HCT116 (cell line): ENCODE results near the gene RBMY1B. TPM values are rescaled to one million over a fixed set of nuclear protein-coding genes. Genes with fewer than 3 reads are reported as not detected.
"Not testable (repeated sequence)": the region's sequence is repeated elsewhere in the genome, so short reads cannot be mapped to it uniquely, and the experiment has no call there.

ENCODE experiments used
- ATAC-seq: fragments of 200-7000 bp; cut with Tn5 transposase; 2 replicates; pipeline ENCODE4 v1.9.1; 2020; ENCODE audit warnings: mild to moderate bottlenecking, moderate library complexity
- Bru-seq: library from RNA; stranded (reverse); fragments of 400-500 nt; gene quantifications from one replicate; lab custom pipeline; 2021; lab: Mats Ljungman, UMichigan
- BruChase-seq, 2 experiments: library from RNA; stranded (reverse); fragments of 400-500 nt; gene quantifications; one replicate each; lab custom pipeline; 2021; lab: Mats Ljungman, UMichigan
- BruUV-seq: library from RNA; stranded (reverse); fragments of 400-500 nt; replicated peaks from 2 replicates; lab custom pipeline; 2021; lab: Mats Ljungman, UMichigan
- CTCF ChIA-PET: fragments of 300-600 bp; sonication (Branson Sonifier 250); formaldehyde crosslinking; loops from one replicate; lab custom pipeline; 2021; ENCODE audit warnings: antibody characterized with exemption; lab: Charles Lee
- POLR2A ChIA-PET: fragments of 300-600, 350-600 bp; sonication (Branson Sonifier 250); formaldehyde crosslinking; loops from one replicate; lab custom pipeline; 2021; ENCODE audit warnings: antibody characterized with exemption; lab: Charles Lee
- RAD21 ChIA-PET, 2 experiments: fragments of 300-600 bp; sonication (Branson Sonifier 250); formaldehyde crosslinking; loops; one replicate each; lab custom pipeline; 2023; ENCODE audit warnings: low total read pairs in 2 of 2; ENCODE audit not compliant: uncharacterized antibody in 2 of 2, unreplicated experiment in 2 of 2, low non-redundant PET in 1 of 2; lab: Charles Lee
- DNase-seq: peaks from one replicate; pipeline ENCODE4 v3.0.0-alpha.2; 2010; ENCODE audit warnings: low read depth, low spot score
- H2AFZ ChIP-seq: fragments of 200-600 bp; shearing (Covaris generic), sonication (generic); 2 replicates; pipeline ENCODE4 v1.6.1; 2017; ENCODE audit warnings: low read depth, mixed run types, mixed read lengths, antibody characterized with exemption, low read length; ENCODE audit not compliant: poor library complexity, severe bottlenecking
- H3K27ac ChIP-seq: 2 replicates; pipeline ENCODE4 v1.5.1; 2012; ENCODE audit warnings: low read depth, low read length
- H3K27me3 ChIP-seq: fragments of 200-600 bp; sonication (generic); 2 replicates; pipeline ENCODE4 v1.6.1; 2016; ENCODE audit warnings: mixed run types, low read length, mixed read lengths; ENCODE audit not compliant: insufficient read depth
- H3K36me3 ChIP-seq, 2 experiments: fragments of 200-500 bp in 1 of 2; fragments of 200-600 bp in 1 of 2; sonication (Bioruptor generic) in 1 of 2; sonication (generic) in 1 of 2; 2 replicates each; pipeline versions ENCODE4 v1.5.1 to v1.6.1; 2014 to 2016; ENCODE audit warnings: low read length in 2 of 2, inconsistent platforms in 1 of 2, mixed read lengths in 1 of 2, mixed run types in 1 of 2; ENCODE audit not compliant: insufficient read depth in 2 of 2, control insufficient read depth in 1 of 2
- H3K4me1 ChIP-seq, 2 experiments: fragments of 200-600 bp in 1 of 2; sonication (generic) in 1 of 2; 2 replicates each; pipeline versions ENCODE4 v1.5.1 to v1.6.1; 2012 to 2017; ENCODE audit warnings: low read length in 2 of 2, inconsistent platforms in 1 of 2, mild to moderate bottlenecking in 1 of 2, mixed read lengths in 1 of 2, mixed run types in 1 of 2, moderate library complexity in 1 of 2; ENCODE audit not compliant: insufficient read depth in 2 of 2, control insufficient read depth in 1 of 2
- H3K4me2 ChIP-seq: fragments of 200-600 bp; sonication (generic); 2 replicates; pipeline ENCODE4 v1.6.1; 2017; ENCODE audit warnings: mixed run types, low read length, mixed read lengths
- H3K4me3 ChIP-seq, 2 experiments: fragments of 200-600 bp in 1 of 2; sonication (generic) in 1 of 2; replicated peaks in 1 of 2; 2 replicates each; pipeline ENCODE4 v1.5.1; 2011 to 2016; ENCODE audit warnings: low read length in 2 of 2, control low read depth in 1 of 2, low read depth in 1 of 2, mild to moderate bottlenecking in 1 of 2, mixed read lengths in 1 of 2, mixed run types in 1 of 2
- H3K79me2 ChIP-seq: fragments of 200-600 bp; sonication (generic); 2 replicates; pipeline ENCODE4 v1.6.1; 2017; ENCODE audit warnings: mild to moderate bottlenecking, mixed run types, low read length, moderate library complexity, mixed read lengths; ENCODE audit not compliant: insufficient read depth
- H3K9ac ChIP-seq: fragments of 200-600 bp; sonication (generic); 2 replicates; pipeline ENCODE4 v1.6.1; 2016; ENCODE audit warnings: low read length, mixed read lengths
- H3K9me2 ChIP-seq: fragments of 200-600 bp; sonication (generic), shearing (Covaris generic); 2 replicates; pipeline ENCODE4 v1.6.1; 2017; ENCODE audit warnings: mixed run types, mild to moderate bottlenecking, moderate library complexity; ENCODE audit not compliant: insufficient read depth
- H3K9me3 ChIP-seq, 2 experiments: fragments of 200-500 bp in 1 of 2; fragments of 200-600 bp in 1 of 2; sonication (Bioruptor generic) in 1 of 2; sonication (generic) in 1 of 2; 2 replicates each; pipeline ENCODE4 v1.6.1; 2014 to 2017; ENCODE audit warnings: low read length in 2 of 2, mixed read lengths in 2 of 2, inconsistent platforms in 1 of 2, low read depth in 1 of 2, mild to moderate bottlenecking in 1 of 2, mixed run types in 1 of 2, moderate library complexity in 1 of 2; ENCODE audit not compliant: control insufficient read depth in 1 of 2, insufficient read depth in 1 of 2
- H4K20me1 ChIP-seq: fragments of 200-600 bp; sonication (generic), shearing (Covaris generic); 2 replicates; pipeline ENCODE4 v1.6.1; 2017; ENCODE audit warnings: mixed run types, mild to moderate bottlenecking, moderate library complexity; ENCODE audit not compliant: insufficient read depth
- SRF ChIP-seq: IDR thresholded peaks from 2 replicates; pipeline ENCODE4 v1.6.1; 2012; ENCODE audit warnings: low read depth
- ZBTB33 ChIP-seq: IDR thresholded peaks from 2 replicates; pipeline ENCODE4 v1.6.1; 2011; ENCODE audit warnings: mild to moderate bottlenecking, low read length, moderate library complexity; ENCODE audit not compliant: insufficient replicate concordance; ENCODE audit errors: extremely low read depth
- intact Hi-C: fragments of 100-400 bp; cut with micrococcal nuclease; formaldehyde crosslinking; loops from 2 replicates; pipeline ENCODE4 v1.10.0; 2022
- long read RNA-seq: library from polyadenylated mRNA; unstranded; transcript quantifications from one replicate; pipeline ENCODE4 v2.0.0, GENCODE V29; 2021; ENCODE audit not compliant: unreplicated experiment
- polyA plus RNA-seq: library from polyadenylated mRNA; unstranded; fragments of >200 nt; gene quantifications from 2 replicates; pipeline ENCODE4 v1.2.1, GENCODE V29; 2012; ENCODE audit warnings: missing spikeins
- total RNA-seq: library from RNA; stranded (reverse); gene quantifications from one replicate; pipeline ENCODE4 v1.2.1, GENCODE V29; 2021; ENCODE audit not compliant: unreplicated experiment

RBMY1B gene
- total RNA-seq: not detected
- not detected in 2 replicates for polyA plus RNA-seq
- Bru-seq, nascent RNA: not detected
- not detected for BruChase-seq, experiment 1, labeled RNA remaining after a 6-hour chase
- not detected for BruChase-seq, experiment 2, labeled RNA remaining after a 2-hour chase
- long read RNA-seq: 0 reads

- DNase-seq, H3K9ac ChIP-seq, POLR2A ChIA-PET, CTCF ChIA-PET, H3K9me3 ChIP-seq, RAD21 ChIA-PET, H4K20me1 ChIP-seq, H2AFZ ChIP-seq, H3K79me2 ChIP-seq, H3K4me1 ChIP-seq, H3K9me2 ChIP-seq, ATAC-seq, H3K4me3 ChIP-seq, H3K4me2 ChIP-seq, H3K27me3 ChIP-seq, BruUV-seq, H3K36me3 ChIP-seq, intact Hi-C loops, H3K27ac ChIP-seq: not testable (repeated sequence)
These were observed at the start of gene RBMY1B for GRCh38 chrY:21511038-21511437. Gene RBMY1B, plus strand, starts transcription at chrY:21511338. Its CDS starts 2,013 bp downstream, at chrY:21513351.

GRCh38 chrY:21462915-21463314, 48.2 kb upstream of the RBMY1B start:
- POLR2A ChIA-PET, H3K27me3 ChIP-seq, CTCF ChIA-PET, H2AFZ ChIP-seq, H4K20me1 ChIP-seq, H3K9ac ChIP-seq, DNase-seq, intact Hi-C loops, H3K36me3 ChIP-seq, H3K4me3 ChIP-seq, H3K4me2 ChIP-seq, H3K9me3 ChIP-seq, H3K79me2 ChIP-seq, ATAC-seq, H3K4me1 ChIP-seq, H3K27ac ChIP-seq, H3K9me2 ChIP-seq, BruUV-seq, RAD21 ChIA-PET: not testable (repeated sequence)

- no peaks in the 10 kb centered on the region for H3K27me3 ChIP-seq
- no peaks in the 10 kb centered on the region for H3K36me3 ChIP-seq
- ChIA-PET POLR2A (no interaction called here), CTCF (no interaction called here), RAD21 (no interaction called here)
- DNase-seq: no peak
- intact Hi-C loops: no loop called here
- H3K4me1 ChIP-seq: no peaks in the 10 kb centered on the region
- no peak overlapping the region for H3K4me2 ChIP-seq
- H3K9me3 ChIP-seq: no peaks in the 10 kb centered on the region
- TF ChIP-seq SRF (no peak), ZBTB33 (no peak)
- TF ChIP-seq, all 23 proteins: peak for 0
- Histone ChIP-seq H3K9me2 (no peaks in the 10 kb centered on the region), H3K4me3 (no peak overlapping the region), H2AFZ (no peak overlapping the region), H3K79me2 (no peaks in the 10 kb centered on the region), H3K27ac (no peak overlapping the region), H4K20me1 (no peaks in the 10 kb centered on the region), H3K9ac (no peak overlapping the region)
- no TSS peak for BruUV-seq
- ATAC-seq: no peak
These were observed 28.2 kb upstream of the RBMY1B start for GRCh38 chrY:21482967-21483366.

- BruUV-seq, H3K27me3 ChIP-seq, H3K4me1 ChIP-seq, POLR2A ChIA-PET, intact Hi-C loops, H3K79me2 ChIP-seq, H3K9ac ChIP-seq, H4K20me1 ChIP-seq, H3K4me2 ChIP-seq, H3K9me3 ChIP-seq, CTCF ChIA-PET, DNase-seq, H3K27ac ChIP-seq, H3K9me2 ChIP-seq, H3K4me3 ChIP-seq, H3K36me3 ChIP-seq, ATAC-seq, RAD21 ChIA-PET, H2AFZ ChIP-seq: not testable (repeated sequence)
These were observed 23.4 kb downstream of the RBMY1B start, which contains the start of gene RBMY1A1 for GRCh38 chrY:21534579-21534978. Gene RBMY1A1, plus strand, starts transcription at chrY:21534879. Its CDS starts 2,013 bp downstream, at chrY:21536892.
